H1 (cell line): ENCODE results near the gene FHAD1.

Experiments
- BCL11A ChIP-seq, 2 experiments: IDR thresholded peaks; one replicate each; pipeline ENCODE4 v1.6.1; 2011; ENCODE audit warnings: low read depth in 2 of 2, low read length in 2 of 2, mild to moderate bottlenecking in 2 of 2
- CTCF ChIP-seq, 3 experiments: IDR thresholded peaks; 1 replicate in 2 of 3; 2 replicates in 1 of 3; pipeline versions ENCODE4 v1.5.1 to v1.6.1; 2011; ENCODE audit warnings: low read length in 3 of 3, mild to moderate bottlenecking in 3 of 3, inconsistent platforms in 2 of 3, low read depth in 1 of 3, moderate library complexity in 1 of 3; ENCODE audit not compliant: insufficient read depth in 1 of 3; ENCODE audit errors: control extremely low read depth in 1 of 3
- EZH2 ChIP-seq: fragments of 200-600 bp; sonication (generic); IDR thresholded peaks from 2 replicates; pipeline ENCODE4 v1.7.1; 2012; ENCODE audit warnings: low read depth, mild to moderate bottlenecking, moderate library complexity, low read length, inconsistent platforms; ENCODE audit not compliant: severe bottlenecking
- GTF2F1 ChIP-seq: IDR thresholded peaks from 2 replicates; pipeline ENCODE4 v1.6.1; 2012; ENCODE audit warnings: low read depth, low read length, improper control_type of control experiment, borderline replicate concordance
- MAX ChIP-seq: IDR thresholded peaks from 2 replicates; pipeline ENCODE4 v1.6.1; 2012; ENCODE audit warnings: inconsistent platforms
- POLR2A ChIP-seq, 2 experiments: IDR thresholded peaks; 1 replicate in 1 of 2; 2 replicates in 1 of 2; pipeline ENCODE4 v1.6.1; 2011; ENCODE audit warnings: low read depth in 2 of 2, low read length in 2 of 2, mild to moderate bottlenecking in 2 of 2; ENCODE audit errors: control extremely low read depth in 1 of 2
- RAD21 ChIP-seq, 2 experiments: IDR thresholded peaks in 1 of 2; conservative IDR thresholded peaks in 1 of 2; 2 replicates each; pipeline ENCODE4 v1.6.1; 2011; ENCODE audit warnings: low read depth in 2 of 2, low read length in 2 of 2, improper control_type of control experiment in 1 of 2, inconsistent platforms in 1 of 2, mild to moderate bottlenecking in 1 of 2, moderate library complexity in 1 of 2
- RBBP5 ChIP-seq: IDR thresholded peaks from 2 replicates; pipeline ENCODE4 v1.7.1; 2012; ENCODE audit warnings: low read depth, mild to moderate bottlenecking, inconsistent platforms, low read length, moderate library complexity, borderline replicate concordance
- SIX5 ChIP-seq: IDR thresholded peaks from 2 replicates; pipeline ENCODE4 v1.6.1; 2011; ENCODE audit warnings: mild to moderate bottlenecking, low read depth, low read length
- SP2 ChIP-seq: IDR thresholded peaks from 2 replicates; pipeline ENCODE4 v1.6.1; 2012; ENCODE audit warnings: mild to moderate bottlenecking, low read length, inconsistent platforms
- TBP ChIP-seq: IDR thresholded peaks from 2 replicates; pipeline ENCODE4 v1.6.1; 2011; ENCODE audit warnings: low read depth, low read length, improper control_type of control experiment
- USF2 ChIP-seq: IDR thresholded peaks from 2 replicates; pipeline ENCODE4 v1.6.1; 2011; ENCODE audit warnings: low read length, improper control_type of control experiment

GRCh38 chr1:15242766-15243165 is 4.3 kb upstream of the FHAD1 start:
- no peak for TF ChIP-seq EZH2
- TF ChIP-seq USF2 = no peak
- TF ChIP-seq SP2 = no peak
- TF ChIP-seq MAX = no peak
- TF ChIP-seq CTCF (IDR thresholded peaks at IDR 0.05; ENCODE audit: control extremely low read depth in 1 of 3, insufficient read depth in 1 of 3, low read depth in 1 of 3, low read length in 3 of 3) = no peak
- TF ChIP-seq RBBP5 = no peak
- TF ChIP-seq RAD21 (IDR thresholded peaks at IDR 0.05 in 1 of 2, conservative IDR thresholded peaks at IDR 0.05 in 1 of 2; ENCODE audit: low read depth in 2 of 2, low read length in 2 of 2) = no peak
- TF ChIP-seq SIX5 = no peak
- TF ChIP-seq POLR2A (IDR thresholded peaks at IDR 0.05; ENCODE audit: control extremely low read depth in 1 of 2, low read depth in 2 of 2, low read length in 2 of 2) = no peak
- no peak for TF ChIP-seq TBP
- no peak for TF ChIP-seq GTF2F1
- TF ChIP-seq BCL11A (IDR thresholded peaks at IDR 0.05; ENCODE audit: low read depth in 2 of 2, low read length in 2 of 2) = no peak
